Lung (tissue), 12 donors: Measurements from ENCODE around the gene RBFOX1. TPM values are rescaled to one million over a fixed set of nuclear protein-coding genes. Genes with fewer than 3 reads are reported as not detected.

Experiments
- ATAC-seq: fragments of 200-7000 bp; cut with Tn5 transposase; one replicate; pipeline ENCODE4 v1.9.1; 2020; ENCODE audit warnings: moderate number of reproducible peaks; ENCODE audit not compliant: insufficient read depth, low FRiP score
- DNase-seq, 3 donors: peaks; one replicate each; pipeline ENCODE4 v3.0.0-alpha.2; 2013 to 2017
- H3K27ac ChIP-seq, 2 donors: one replicate each; pipeline ENCODE4 v1.5.1; 2013; ENCODE audit warnings: mild to moderate bottlenecking in 2 of 2, moderate library complexity in 2 of 2, control low read depth in 1 of 2, inconsistent platforms in 1 of 2, low read depth in 1 of 2, low read length in 1 of 2
- H3K27me3 ChIP-seq, 3 donors: one replicate each; pipeline ENCODE4 v1.5.1; 2013; ENCODE audit warnings: low read length in 2 of 3; ENCODE audit not compliant: control insufficient read depth in 3 of 3, insufficient read depth in 3 of 3
- H3K36me3 ChIP-seq, 4 donors: one replicate each; pipeline ENCODE4 v1.5.1; 2013; ENCODE audit warnings: low read length in 4 of 4, mild to moderate bottlenecking in 1 of 4, moderate library complexity in 1 of 4; ENCODE audit not compliant: control insufficient read depth in 4 of 4, insufficient read depth in 4 of 4
- H3K4me1 ChIP-seq, 5 donors: one replicate each; pipeline ENCODE4 v1.5.1; 2013; ENCODE audit warnings: low read length in 5 of 5, mild to moderate bottlenecking in 2 of 5, moderate library complexity in 1 of 5; ENCODE audit not compliant: control insufficient read depth in 5 of 5, insufficient read depth in 5 of 5
- H3K4me3 ChIP-seq: one replicate; pipeline ENCODE4 v1.5.1; 2013; ENCODE audit warnings: mild to moderate bottlenecking, control low read depth, moderate library complexity
- H3K9ac ChIP-seq, 2 donors: one replicate each; pipeline ENCODE4 v1.5.1; 2013; ENCODE audit warnings: low read length in 2 of 2, control low read depth in 1 of 2; ENCODE audit not compliant: insufficient read depth in 1 of 2
- H3K9me3 ChIP-seq, 4 donors: one replicate each; pipeline ENCODE4 v1.5.1; 2013; ENCODE audit warnings: low read length in 3 of 4, mild to moderate bottlenecking in 1 of 4, moderate library complexity in 1 of 4; ENCODE audit not compliant: control insufficient read depth in 4 of 4, insufficient read depth in 3 of 4
- WGBS, 2 donors: extraction: QIAGEN DNeasy Blood & Tissue Kit; methylation state at CpG; one replicate each; pipeline ENCODE4 v1.1.7; 2013; 5-methylcytosine and 5-hydroxymethylcytosine counted together
- polyA plus RNA-seq, 2 donors: library from polyadenylated mRNA; stranded (reverse); fragments of 200-250 nt; gene quantifications; one replicate each; pipeline ENCODE4 v1.2.1, GENCODE V29; 2013
- total RNA-seq, 2 donors: library from RNA; depleted of rRNA in 1 of 2; stranded (reverse); fragments of >200 nt in 1 of 2; gene quantifications; one replicate each; pipeline ENCODE4 v1.2.1, GENCODE V29; 2014 to 2021
- TF ChIP-seq, protein P1 (sequence below): IDR thresholded peaks from 2 replicates; pipeline ENCODE4 v1.5.1; 2012; ENCODE audit warnings: mild to moderate bottlenecking; ENCODE audit errors: control extremely low read depth, extremely low read depth
- donor health status: control.
- donor health status: control.
- donor health status: Bipolar disorder and iron deficiency.
- donor health status: healthy.
- donor health status: DM: yes; HTN: yes; CAD: no.

The RBFOX1 gene
- total and polyA plus RNA-seq, 4 donors = 0.55 to 3.0 TPM; not detected in 2

DNA sequence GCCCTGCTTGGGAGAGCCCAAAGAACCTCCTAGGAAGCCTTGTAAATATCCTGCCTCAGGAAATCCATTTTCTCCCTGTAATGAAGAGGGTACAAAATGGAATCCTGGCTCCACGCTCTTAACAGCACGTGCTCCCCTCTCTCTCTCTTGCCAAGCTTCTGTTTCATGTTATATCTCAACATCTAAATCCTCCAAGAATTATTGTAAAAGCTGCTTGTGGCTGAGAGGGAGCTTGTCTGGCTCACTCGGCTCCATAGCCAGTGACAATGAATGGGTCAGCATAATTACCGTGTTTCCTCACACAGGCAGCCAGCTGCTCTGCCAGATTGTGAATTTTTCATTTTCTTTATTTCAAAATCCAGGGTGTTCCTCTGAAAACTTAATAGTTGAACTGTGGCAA lies 317.8 kb downstream of the RBFOX1 start:
- H3K27me3 ChIP-seq = no peaks in the 10 kb centered on the region
- no peak for DNase-seq
- WGBS, 2 donors = 77 to 78% methylated on average over 4 of the region's 4 CpGs
- H3K27ac ChIP-seq = no peak overlapping the region
- no peak for ATAC-seq
- no peaks in the 10 kb centered on the region for H3K4me1 ChIP-seq
- no peaks in the 10 kb centered on the region for H3K9me3 ChIP-seq
- no peak overlapping the region for H3K4me3 ChIP-seq
- TF ChIP-seq, protein P1, sequence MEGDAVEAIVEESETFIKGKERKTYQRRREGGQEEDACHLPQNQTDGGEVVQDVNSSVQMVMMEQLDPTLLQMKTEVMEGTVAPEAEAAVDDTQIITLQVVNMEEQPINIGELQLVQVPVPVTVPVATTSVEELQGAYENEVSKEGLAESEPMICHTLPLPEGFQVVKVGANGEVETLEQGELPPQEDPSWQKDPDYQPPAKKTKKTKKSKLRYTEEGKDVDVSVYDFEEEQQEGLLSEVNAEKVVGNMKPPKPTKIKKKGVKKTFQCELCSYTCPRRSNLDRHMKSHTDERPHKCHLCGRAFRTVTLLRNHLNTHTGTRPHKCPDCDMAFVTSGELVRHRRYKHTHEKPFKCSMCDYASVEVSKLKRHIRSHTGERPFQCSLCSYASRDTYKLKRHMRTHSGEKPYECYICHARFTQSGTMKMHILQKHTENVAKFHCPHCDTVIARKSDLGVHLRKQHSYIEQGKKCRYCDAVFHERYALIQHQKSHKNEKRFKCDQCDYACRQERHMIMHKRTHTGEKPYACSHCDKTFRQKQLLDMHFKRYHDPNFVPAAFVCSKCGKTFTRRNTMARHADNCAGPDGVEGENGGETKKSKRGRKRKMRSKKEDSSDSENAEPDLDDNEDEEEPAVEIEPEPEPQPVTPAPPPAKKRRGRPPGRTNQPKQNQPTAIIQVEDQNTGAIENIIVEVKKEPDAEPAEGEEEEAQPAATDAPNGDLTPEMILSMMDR = no peak
- no peaks in the 10 kb centered on the region for H3K36me3 ChIP-seq
- H3K9ac ChIP-seq = no peak overlapping the region

DNA sequence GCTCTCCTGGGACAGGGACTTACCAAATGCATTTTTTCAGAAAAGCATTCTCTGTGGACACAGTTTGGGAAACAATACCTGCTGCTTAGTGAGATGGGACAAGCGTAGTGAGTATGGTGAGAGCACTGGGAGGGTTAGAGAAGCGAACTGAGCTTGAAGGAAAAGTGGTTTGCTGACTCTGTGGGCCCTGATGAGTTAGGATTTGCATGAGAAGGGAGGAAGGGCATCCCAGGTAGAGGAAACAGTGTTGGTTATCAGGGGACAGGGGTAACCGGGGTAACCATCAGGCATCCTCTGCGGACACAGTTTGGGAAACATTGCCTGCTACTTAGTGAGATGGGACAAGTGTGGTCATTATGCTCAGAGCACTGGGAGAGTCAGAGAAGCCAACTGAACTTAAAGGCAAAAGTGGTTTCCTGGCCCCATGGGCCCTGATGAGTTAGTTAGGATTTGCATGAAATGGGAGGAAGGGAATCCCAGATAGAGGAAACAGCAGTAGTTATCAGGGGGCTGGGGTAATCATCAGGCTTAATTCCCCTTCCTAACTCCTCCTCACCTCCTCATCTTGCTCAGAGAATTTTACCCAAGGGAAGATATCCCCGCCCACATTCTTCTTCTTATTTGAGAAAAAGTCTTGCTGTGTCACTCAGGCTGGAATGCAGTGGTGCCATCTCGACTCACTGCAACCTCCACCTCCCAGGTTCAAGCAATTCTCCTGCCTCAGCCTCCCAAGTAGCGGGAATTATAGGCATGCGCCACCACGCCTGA lies 319.3 kb downstream of the RBFOX1 start:
- H3K9ac ChIP-seq = no peak overlapping the region
- no peak for DNase-seq
- H3K4me1 ChIP-seq = no peaks in the 10 kb centered on the region
- H3K4me3 ChIP-seq = no peak overlapping the region
- H3K36me3 ChIP-seq = no peaks in the 10 kb centered on the region
- no peaks in the 10 kb centered on the region for H3K27me3 ChIP-seq
- ATAC-seq = no peak
- no peaks in the 10 kb centered on the region for H3K9me3 ChIP-seq
- H3K27ac ChIP-seq = no peak overlapping the region
- TF ChIP-seq, protein P1 = no peak
- WGBS, 2 donors = 80 to 81% methylated on average over 9 of the region's 9 CpGs

DNA sequence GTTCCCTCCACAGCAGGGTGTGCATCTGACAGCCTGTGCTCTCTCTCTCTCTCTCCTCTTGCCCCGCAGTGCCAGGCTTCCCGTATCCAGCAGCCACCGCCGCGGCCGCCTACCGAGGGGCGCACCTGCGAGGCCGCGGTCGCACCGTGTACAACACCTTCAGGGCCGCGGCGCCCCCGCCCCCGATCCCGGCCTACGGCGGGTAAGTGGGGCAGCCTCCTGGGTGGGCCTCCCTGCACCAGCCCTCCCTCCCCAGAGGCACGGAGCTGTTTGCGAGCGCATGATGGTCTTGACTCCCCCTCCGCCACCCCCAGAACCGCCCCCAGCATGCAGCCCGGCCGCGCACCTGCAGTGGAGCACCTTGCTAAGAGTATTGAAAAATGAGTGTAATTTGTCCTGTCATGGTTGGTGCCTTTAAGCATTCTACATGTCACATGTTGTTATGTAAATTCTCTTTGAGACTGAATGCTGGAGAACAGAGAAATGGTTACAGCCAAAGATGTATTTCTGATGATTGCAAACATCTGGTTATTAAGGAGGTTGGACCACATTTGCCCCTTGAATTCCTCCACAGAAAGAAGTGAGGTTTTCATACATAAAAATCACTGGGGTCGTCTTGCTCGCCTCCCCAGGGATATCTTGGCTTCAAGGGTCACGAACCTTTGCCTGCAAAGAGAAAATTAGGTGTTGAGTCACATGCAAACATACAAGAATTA lies 321.3 kb downstream of the RBFOX1 start:
- TF ChIP-seq, protein P1 = no peak
- ATAC-seq (no peak), DNase-seq (no peak)
- Histone ChIP-seq H3K27me3 (no peaks in the 10 kb centered on the region), H3K4me3 (no peak overlapping the region), H3K4me1 (no peaks in the 10 kb centered on the region), H3K9ac (no peak overlapping the region), H3K27ac (no peak overlapping the region), H3K36me3 (peaks cover 0 to 2% (median 0%) of the 10 kb centered on the region in 4 donors), H3K9me3 (no peaks in the 10 kb centered on the region)
- 80 to 90% methylated on average over 32 of the region's 32 CpGs for WGBS, 2 donors
